A549 (cell line): ENCODE data around the gene PYY. TPM values are rescaled to one million over a fixed set of nuclear protein-coding genes. Genes with fewer than 3 reads are reported as not detected.
"Not testable (repeated sequence)": the region's sequence is repeated elsewhere in the genome, so short reads cannot be mapped to it uniquely, and the experiment has no call there.

Experiments used
- ATAC-seq, 2 experiments: fragments of 200-7000 bp in 1 of 2; fragments of >200 bp in 1 of 2; cut with Nextera tagmentation in 1 of 2; cut with Tn5 transposase in 1 of 2; 3 replicates each; pipeline versions ENCODE4 v1.8.0 to v1.9.1; 2018 to 2020; ENCODE audit warnings: mild to moderate bottlenecking in 1 of 2, moderate library complexity in 1 of 2
- CTCF ChIA-PET: fragments of 300-600 bp; sonication (Branson Sonifier 250); formaldehyde crosslinking; extraction: SDS; loops from one replicate; lab custom pipeline; 2021; ENCODE audit warnings: antibody characterized with exemption, inconsistent platforms; lab: Yijun Ruan, JAX
- POLR2A ChIA-PET: fragments of 350-600 bp; formaldehyde crosslinking; extraction: SDS; loops from one replicate; lab custom pipeline; 2021; ENCODE audit warnings: antibody characterized with exemption, inconsistent platforms; lab: Yijun Ruan, JAX
- DNase-seq, 2 experiments: peaks; one replicate each; pipeline versions ENCODE4 v3.0.0 to v3.0.0-alpha.2; 2011 to 2016; ENCODE audit warnings: low read depth in 1 of 2, low spot score in 1 of 2
- FAIRE-seq: peaks from 2 replicates; lab custom pipeline; 2011; peaks lifted over from hg19 to GRCh38; lab: Jason Lieb, UNC
- H3K27ac ChIP-seq, 2 experiments: fragments of >200 bp; sonication (Bioruptor Twin); formaldehyde crosslinking; 3 replicates each; pipeline ENCODE4 v1.5.1; 2016 to 2017
- H3K4me1 ChIP-seq: fragments of >200 bp; sonication (Bioruptor Twin); formaldehyde crosslinking; 3 replicates; pipeline ENCODE4 v1.6.1; 2016
- H3K4me2 ChIP-seq: fragments of >200 bp; sonication (Bioruptor Twin); formaldehyde crosslinking; 3 replicates; pipeline ENCODE4 v1.6.1; 2016
- H3K4me3 ChIP-seq: fragments of >200 bp; sonication (Bioruptor Twin); formaldehyde crosslinking; 3 replicates; pipeline ENCODE4 v1.5.1; 2016
- H3K9me3 ChIP-seq: fragments of >200 bp; sonication (Bioruptor Twin); formaldehyde crosslinking; 3 replicates; pipeline ENCODE4 v1.6.1; 2016
- CBX2 ChIP-seq: fragments of 200-600 bp; sonication (generic); IDR thresholded peaks from 2 replicates; pipeline ENCODE4 v1.6.1; 2016; ENCODE audit warnings: low read depth, mild to moderate bottlenecking, borderline replicate concordance
- CBX8 ChIP-seq: fragments of 200-600 bp; sonication (generic); IDR thresholded peaks from 2 replicates; pipeline ENCODE4 v1.6.1; 2016
- CHD2 ChIP-seq: fragments of 150-350 bp; IDR thresholded peaks from 2 replicates; pipeline ENCODE4 v1.6.1; 2014; ENCODE audit warnings: low read length; ENCODE audit not compliant: partially characterized antibody
- CHD4 ChIP-seq: fragments of 200-600 bp; sonication (generic); IDR thresholded peaks from 2 replicates; pipeline ENCODE4 v1.6.1; 2016; ENCODE audit warnings: antibody characterized with exemption, mild to moderate bottlenecking, borderline replicate concordance
- CTCF ChIP-seq: fragments of >200 bp; sonication (Bioruptor Twin); formaldehyde crosslinking; IDR thresholded peaks from 3 replicates; pipeline ENCODE4 v1.5.1; 2016
- ELK1 ChIP-seq: fragments of 150-350 bp; IDR thresholded peaks from 2 replicates; pipeline ENCODE4 v1.6.1; 2014; ENCODE audit warnings: low read depth, mild to moderate bottlenecking, low read length
- ESRRA ChIP-seq: fragments of 150-350 bp; IDR thresholded peaks from 2 replicates; pipeline ENCODE4 v1.6.1; 2014; ENCODE audit warnings: mild to moderate bottlenecking, low read length, borderline replicate concordance
- HDAC2 ChIP-seq: fragments of 200-600 bp; sonication (generic); IDR thresholded peaks from 2 replicates; pipeline ENCODE4 v1.6.1; 2016
- HEYL ChIP-seq: fragments of 250-450 bp; sonication (Bioruptor Pico); IDR thresholded peaks from 2 replicates; pipeline ENCODE4 v1.8.0; 2021; ENCODE audit warnings: mild to moderate bottlenecking, moderate library complexity
- HOXB13 ChIP-seq: fragments of 250-450 bp; sonication (Bioruptor Pico); IDR thresholded peaks from 2 replicates; pipeline ENCODE4 v1.5.0; 2020; ENCODE audit warnings: low read depth, mild to moderate bottlenecking, moderate library complexity
- JUNB ChIP-seq: fragments of >200 bp; sonication (Bioruptor Twin); formaldehyde crosslinking; IDR thresholded peaks from 2 replicates; pipeline ENCODE4 v1.6.1; 2016
- MAZ ChIP-seq: fragments of 150-350 bp; IDR thresholded peaks from 2 replicates; pipeline ENCODE4 v1.6.1; 2014; ENCODE audit warnings: antibody characterized with exemption, low read depth, low read length, borderline replicate concordance
- NFE2L2 ChIP-seq: fragments of 150-350 bp; conservative IDR thresholded peaks from 2 replicates; pipeline ENCODE4 v1.6.1; 2014; ENCODE audit warnings: low read length
- NR3C1 ChIP-seq: fragments of >200 bp; sonication (Bioruptor Twin); formaldehyde crosslinking; IDR thresholded peaks from 3 replicates; pipeline ENCODE4 v1.6.1; 2017
- PHF8 ChIP-seq: fragments of 200-600 bp; sonication (generic); IDR thresholded peaks from 2 replicates; pipeline ENCODE4 v1.6.1; 2016; ENCODE audit warnings: low read depth, mild to moderate bottlenecking, antibody characterized with exemption, moderate library complexity, borderline replicate concordance
- RAD21 ChIP-seq, 2 experiments: fragments of >200 bp in 1 of 2; sonication (Bioruptor Twin) in 1 of 2; formaldehyde crosslinking in 1 of 2; IDR thresholded peaks in 1 of 2; conservative IDR thresholded peaks in 1 of 2; 2 replicates in 1 of 2; 3 replicates in 1 of 2; pipeline ENCODE4 v1.6.1; 2012 to 2018; ENCODE audit warnings: inconsistent platforms in 1 of 2
- RCOR1 ChIP-seq: fragments of 150-350 bp; IDR thresholded peaks from 2 replicates; pipeline ENCODE4 v1.6.1; 2014; ENCODE audit warnings: antibody characterized with exemption, low read length, low read depth
- SMC3 ChIP-seq: fragments of >200 bp; sonication (Bioruptor Twin); formaldehyde crosslinking; IDR thresholded peaks from 3 replicates; pipeline ENCODE4 v1.6.1; 2018; ENCODE audit warnings: inconsistent platforms
- SREBF2 ChIP-seq: fragments of 450-650 bp; IDR thresholded peaks from 2 replicates; pipeline ENCODE4 v1.6.1; 2014; ENCODE audit warnings: mild to moderate bottlenecking, moderate library complexity
- TP53 ChIP-seq: fragments of 250-450 bp; sonication (Bioruptor Pico); IDR thresholded peaks from 2 replicates; pipeline ENCODE4 v1.5.0; 2021; ENCODE audit warnings: mild to moderate bottlenecking, moderate library complexity
- USF2 ChIP-seq: fragments of 450-650 bp; IDR thresholded peaks from 2 replicates; pipeline ENCODE4 v1.6.1; 2014; ENCODE audit warnings: antibody characterized with exemption
- ZC3H11A ChIP-seq: fragments of 450-650 bp; IDR thresholded peaks from 2 replicates; pipeline ENCODE4 v1.6.1; 2014; ENCODE audit warnings: antibody characterized with exemption, mild to moderate bottlenecking
- ZSCAN20 ChIP-seq: fragments of 250-450 bp; sonication (Bioruptor Pico); IDR thresholded peaks from 2 replicates; pipeline ENCODE4 v1.8.0; 2022; ENCODE audit warnings: mild to moderate bottlenecking, moderate library complexity
- WGBS: methylation state at CpG from one replicate; pipeline ENCODE4 v1.1.6; 2017; ENCODE audit errors: missing lambda C conversion rate; 5-methylcytosine and 5-hydroxymethylcytosine counted together
- polyA plus RNA-seq, 4 experiments: library from polyadenylated mRNA; depleted of rRNA in 3 of 4; stranded (reverse); fragments of >200 nt; fragmentation: RNase III in 1 of 4; extraction: RNeasy Plus Mini Kit Qiagen cat#74134 plus additional on column Dnase treatment in 1 of 4; gene quantifications; 2 replicates in 3 of 4; 3 replicates in 1 of 4; pipeline ENCODE4 v1.2.3, GENCODE V29; 2011 to 2017

PYY gene
- polyA plus RNA-seq, 2 of the 4 experiments (the other 2 are of a cell fraction) = not detected

GRCh38 chr17:43942051-43942685 lies 11.6 kb downstream of the PYY start, which contains the start of gene PPY:
Gene PPY (minus strand): TSS chr17:43942476. CDS start chr17:43941654, 822 bp downstream.
- 80% methylated on average over 17 of the region's 17 CpGs for WGBS
- Histone ChIP-seq H3K4me2 (no peak within 1 kb of the TSS), H3K9me3 (no peaks in the 10 kb centered on the region)
- DNase-seq (no peak), FAIRE-seq (no peak)
- TF ChIP-seq HDAC2 (no peak), NFE2L2 (no peak), USF2 (no peak), ZSCAN20 (CRISPR knock-in tag) (no peak)
- TF ChIP-seq, all 56 proteins: peak for 0
- Histone ChIP-seq H3K27ac (no peak within 1 kb of the TSS), H3K4me3 (no peak within 1 kb of the TSS), H3K4me1 (peaks cover 9% of the 10 kb centered on the region; the same call in 2 of the 3 replicates)
- POLR2A ChIA-PET = no interaction called here
- CTCF ChIA-PET = interaction anchor here (0.6 to 22.4 kb wide), 24 partner anchors 9 to 226 kb away, joined by 3 to 657 read pairs (median 16); partner anchors contain the start of genes MPP2, NAGS and PYY
- ATAC-seq = no peak

GRCh38 chr17:43940630-43941029 lies 13.1 kb downstream of the PYY start:
- FAIRE-seq (no peak), DNase-seq (peak; percentile 57 to 58), ATAC-seq (peak; percentile 54 to 79)
- H3K4me2 ChIP-seq = no peak overlapping the region
- no peak overlapping the region for H3K4me3 ChIP-seq
- no peak overlapping the region for H3K27ac ChIP-seq
- 74% methylated on average over 7 of the region's 7 CpGs for WGBS
- TF ChIP-seq RAD21 (conservative IDR thresholded peaks at IDR 0.05 in 1 of 2, IDR thresholded peaks at IDR 0.05 in 1 of 2) (peak; percentile 34 to 56; a peak in 3 of 5 replicates), CBX2 (no peak), ZC3H11A (no peak), NR3C1 (no peak), TP53 (CRISPR knock-in tag) (no peak), CHD2 (no peak), CTCF (peak; percentile 37), HOXB13 (CRISPR knock-in tag) (no peak), SMC3 (peak; percentile 31), JUNB (no peak), CHD4 (no peak), MAZ (no peak), CBX8 (no peak)
- ChIA-PET POLR2A (interaction anchor here (0.5 to 0.6 kb wide), 2 partner anchors 59 to 129 kb away, joined by 4 to 5 read pairs; no protein-coding TSS in a partner anchor), CTCF (interaction anchor here (0.6 to 22.4 kb wide), 18 partner anchors 10 to 101 kb away, joined by 3 to 657 read pairs (median 4); partner anchors contain the start of genes MPP2 and NAGS)
- H3K9me3 ChIP-seq = no peaks in the 10 kb centered on the region
- H3K4me1 ChIP-seq = peaks cover 9% of the 10 kb centered on the region; the same call in 2 of the 3 replicates

GRCh38 chr17:43939886-43940285 lies 13.9 kb downstream of the PYY start:
- FAIRE-seq (no peak), DNase-seq (no peak)
- no peak for TF ChIP-seq ELK1
- no peak for TF ChIP-seq RAD21 (conservative IDR thresholded peaks at IDR 0.05 in 1 of 2, IDR thresholded peaks at IDR 0.05 in 1 of 2)
- TF ChIP-seq ESRRA = no peak
- TF ChIP-seq HEYL (CRISPR knock-in tag) = no peak
- no peak for TF ChIP-seq CTCF
- no peak for TF ChIP-seq RCOR1
- no peak for TF ChIP-seq SREBF2
- TF ChIP-seq PHF8 = no peak

GRCh38 chr17:43939452-43939851 lies 14.3 kb downstream of the PYY start:
- CTCF ChIA-PET = interaction anchor here (0.7 to 22.4 kb wide), 12 partner anchors 9 to 174 kb away, joined by 3 to 657 read pairs (median 4); partner anchors contain the start of genes MPP2 and NAGS
- H3K27ac ChIP-seq, ATAC-seq, FAIRE-seq, H3K4me3 ChIP-seq, H3K9me3 ChIP-seq, H3K4me2 ChIP-seq, POLR2A ChIA-PET, H3K4me1 ChIP-seq, DNase-seq: not testable (repeated sequence)
- 99% methylated on average over 3 of the region's 3 CpGs for WGBS

More at GRCh38 chr17:43939886-43940285, 13.9 kb downstream of the PYY start:
- Histone ChIP-seq H3K4me3 (no peak overlapping the region), H3K4me1 (peaks cover 9% of the 10 kb centered on the region; the same call in 2 of the 3 replicates), H3K9me3 (no peaks in the 10 kb centered on the region), H3K27ac (no peak overlapping the region), H3K4me2 (no peak overlapping the region)
- 93% methylated on average over 5 of the region's 5 CpGs for WGBS
- ChIA-PET CTCF (interaction anchor here (0.7 to 22.4 kb wide), 14 partner anchors 9 to 173 kb away, joined by 3 to 657 read pairs (median 5); partner anchors contain the start of genes MPP2 and NAGS), POLR2A (no interaction called here)
- no peak for ATAC-seq
